Gastroesophageal sphincter (tissue), 4 donors: ENCODE results near the gene WASHC4. TPM values are rescaled to one million over a fixed set of nuclear protein-coding genes. Genes with fewer than 3 reads are reported as not detected.

Source experiments
- ATAC-seq: fragments of 150-250 bp; one replicate; pipeline ENCODE4 v1.9.1; 2016; ENCODE audit warnings: mild to moderate bottlenecking, moderate library complexity
- H3K27ac ChIP-seq, 4 donors: fragments of 200-600 bp; sonication (generic) in 3 of 4; 1 replicate in 3 of 4; 2 replicates in 1 of 4; pipeline ENCODE4 v1.5.1; 2016 to 2019
- H3K27me3 ChIP-seq: fragments of 200-600 bp; sonication (generic); one replicate; pipeline ENCODE4 v1.5.1; 2019
- H3K36me3 ChIP-seq, 2 donors: fragments of 200-600 bp; sonication (generic); one replicate each; pipeline ENCODE4 v1.5.1; 2019; ENCODE audit warnings: control low read depth in 1 of 2
- H3K4me1 ChIP-seq, 3 donors: fragments of 200-600 bp; sonication (generic); 1 replicate in 2 of 3; 2 replicates in 1 of 3; pipeline ENCODE4 v1.5.1; 2016 to 2019; ENCODE audit warnings: control low read depth in 2 of 3
- H3K4me3 ChIP-seq, 2 donors: fragments of 200-600 bp; sonication (generic); one replicate each; pipeline ENCODE4 v1.5.1; 2019; ENCODE audit warnings: mild to moderate bottlenecking in 1 of 2, moderate library complexity in 1 of 2
- H3K9me3 ChIP-seq, 3 donors: fragments of 200-600 bp; sonication (generic); one replicate each; pipeline ENCODE4 v1.5.1; 2017 to 2019; ENCODE audit warnings: control low read depth in 2 of 3
- EP300 ChIP-seq: sonication (generic); formaldehyde crosslinking; IDR thresholded peaks from one replicate; pipeline ENCODE4 v1.6.1; 2017; ENCODE audit warnings: antibody characterized with exemption, mild to moderate bottlenecking
- POLR2A ChIP-seq, 2 donors: fragments of 450-650 bp; IDR thresholded peaks; one replicate each; pipeline ENCODE4 v1.6.1; 2017; ENCODE audit warnings: antibody characterized with exemption in 2 of 2, mild to moderate bottlenecking in 2 of 2, moderate library complexity in 1 of 2
- POLR2AphosphoS5 ChIP-seq: sonication (generic); formaldehyde crosslinking; IDR thresholded peaks from one replicate; pipeline ENCODE4 v1.6.1; 2017; ENCODE audit warnings: antibody characterized with exemption
- WGBS, 2 donors: methylation state at CpG; one replicate each; pipeline ENCODE4 v1.1.5; 2018; ENCODE audit warnings: low coverage in 1 of 2; 5-methylcytosine and 5-hydroxymethylcytosine counted together
- total RNA-seq, 4 donors: library from RNA; depleted of rRNA; stranded (reverse); fragments of >200 nt; gene quantifications; one replicate each; pipeline ENCODE4 v1.1.0, GENCODE V29; 2016
- TF ChIP-seq, protein P1 (sequence below), 4 experiments: fragments of 200-600 bp in 2 of 4; fragments of 450-650 bp in 2 of 4; sonication (generic) in 1 of 4; IDR thresholded peaks; one replicate each; pipeline ENCODE4 v1.5.1; 2017 to 2019; ENCODE audit warnings: antibody characterized with exemption in 4 of 4, mild to moderate bottlenecking in 2 of 4, moderate library complexity in 2 of 4

The WASHC4 gene, protein sequence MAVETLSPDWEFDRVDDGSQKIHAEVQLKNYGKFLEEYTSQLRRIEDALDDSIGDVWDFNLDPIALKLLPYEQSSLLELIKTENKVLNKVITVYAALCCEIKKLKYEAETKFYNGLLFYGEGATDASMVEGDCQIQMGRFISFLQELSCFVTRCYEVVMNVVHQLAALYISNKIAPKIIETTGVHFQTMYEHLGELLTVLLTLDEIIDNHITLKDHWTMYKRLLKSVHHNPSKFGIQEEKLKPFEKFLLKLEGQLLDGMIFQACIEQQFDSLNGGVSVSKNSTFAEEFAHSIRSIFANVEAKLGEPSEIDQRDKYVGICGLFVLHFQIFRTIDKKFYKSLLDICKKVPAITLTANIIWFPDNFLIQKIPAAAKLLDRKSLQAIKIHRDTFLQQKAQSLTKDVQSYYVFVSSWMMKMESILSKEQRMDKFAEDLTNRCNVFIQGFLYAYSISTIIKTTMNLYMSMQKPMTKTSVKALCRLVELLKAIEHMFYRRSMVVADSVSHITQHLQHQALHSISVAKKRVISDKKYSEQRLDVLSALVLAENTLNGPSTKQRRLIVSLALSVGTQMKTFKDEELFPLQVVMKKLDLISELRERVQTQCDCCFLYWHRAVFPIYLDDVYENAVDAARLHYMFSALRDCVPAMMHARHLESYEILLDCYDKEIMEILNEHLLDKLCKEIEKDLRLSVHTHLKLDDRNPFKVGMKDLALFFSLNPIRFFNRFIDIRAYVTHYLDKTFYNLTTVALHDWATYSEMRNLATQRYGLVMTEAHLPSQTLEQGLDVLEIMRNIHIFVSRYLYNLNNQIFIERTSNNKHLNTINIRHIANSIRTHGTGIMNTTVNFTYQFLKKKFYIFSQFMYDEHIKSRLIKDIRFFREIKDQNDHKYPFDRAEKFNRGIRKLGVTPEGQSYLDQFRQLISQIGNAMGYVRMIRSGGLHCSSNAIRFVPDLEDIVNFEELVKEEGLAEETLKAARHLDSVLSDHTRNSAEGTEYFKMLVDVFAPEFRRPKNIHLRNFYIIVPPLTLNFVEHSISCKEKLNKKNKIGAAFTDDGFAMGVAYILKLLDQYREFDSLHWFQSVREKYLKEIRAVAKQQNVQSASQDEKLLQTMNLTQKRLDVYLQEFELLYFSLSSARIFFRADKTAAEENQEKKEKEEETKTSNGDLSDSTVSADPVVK
- 100 to 1,000 TPM in 1 of 4 donors, 10 to 100 TPM in 3; 32.7 to 136 (median 53.6) TPM for total RNA-seq

DNA sequence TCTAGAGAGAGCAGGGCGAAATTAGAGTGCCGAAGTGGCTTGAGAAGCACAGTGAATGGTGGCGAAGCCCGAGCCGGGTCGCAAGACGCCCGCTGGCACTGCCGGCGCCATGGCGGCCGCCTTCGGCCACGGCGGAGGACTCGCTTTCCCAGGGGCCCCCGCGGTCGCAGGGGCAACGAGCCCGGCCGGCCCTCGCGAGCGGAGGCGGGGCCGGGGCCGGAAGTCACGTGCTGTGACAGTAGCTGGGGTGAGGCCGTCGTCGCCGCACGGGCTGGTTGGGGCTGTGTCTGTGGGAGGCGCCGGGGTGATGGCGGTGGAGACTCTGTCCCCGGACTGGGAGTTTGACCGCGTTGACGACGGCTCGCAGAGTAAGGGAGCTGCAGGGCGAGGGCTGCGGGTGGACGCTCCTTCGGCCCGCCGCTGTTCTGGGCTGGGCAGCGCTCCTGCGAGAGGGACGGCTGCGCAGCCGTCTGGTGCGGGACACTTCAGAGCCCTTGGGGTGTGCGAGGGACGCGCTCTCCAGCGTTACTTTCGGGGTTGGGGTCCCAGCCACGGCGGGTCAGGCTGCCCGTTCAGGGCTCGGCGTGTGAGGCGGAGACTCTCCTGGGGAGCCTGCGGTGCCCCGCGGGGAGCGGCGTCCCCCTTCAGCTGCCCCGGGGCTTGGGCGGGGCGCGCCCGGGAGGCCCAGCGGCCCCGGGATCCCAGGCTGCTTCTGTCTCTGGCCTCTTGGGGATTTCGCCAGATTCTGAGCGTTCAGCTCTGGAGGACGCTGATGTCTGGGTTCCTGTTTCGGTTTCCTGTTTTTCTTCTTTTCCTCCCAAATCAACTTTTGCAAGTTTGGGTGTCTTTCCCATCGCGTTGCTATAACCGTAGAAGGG, at the start of gene WASHC4:
Gene WASHC4 (plus strand): TSS at position 238 of the 878 bp plus-strand sequence. CDS start 70 bp downstream, at position 308.
- TF ChIP-seq POLR2A (IDR thresholded peaks at IDR 0.05) (peak; percentile 96), EP300 (no peak), POLR2AphosphoS5 (peak; percentile 96)
- TF ChIP-seq, protein P1, sequence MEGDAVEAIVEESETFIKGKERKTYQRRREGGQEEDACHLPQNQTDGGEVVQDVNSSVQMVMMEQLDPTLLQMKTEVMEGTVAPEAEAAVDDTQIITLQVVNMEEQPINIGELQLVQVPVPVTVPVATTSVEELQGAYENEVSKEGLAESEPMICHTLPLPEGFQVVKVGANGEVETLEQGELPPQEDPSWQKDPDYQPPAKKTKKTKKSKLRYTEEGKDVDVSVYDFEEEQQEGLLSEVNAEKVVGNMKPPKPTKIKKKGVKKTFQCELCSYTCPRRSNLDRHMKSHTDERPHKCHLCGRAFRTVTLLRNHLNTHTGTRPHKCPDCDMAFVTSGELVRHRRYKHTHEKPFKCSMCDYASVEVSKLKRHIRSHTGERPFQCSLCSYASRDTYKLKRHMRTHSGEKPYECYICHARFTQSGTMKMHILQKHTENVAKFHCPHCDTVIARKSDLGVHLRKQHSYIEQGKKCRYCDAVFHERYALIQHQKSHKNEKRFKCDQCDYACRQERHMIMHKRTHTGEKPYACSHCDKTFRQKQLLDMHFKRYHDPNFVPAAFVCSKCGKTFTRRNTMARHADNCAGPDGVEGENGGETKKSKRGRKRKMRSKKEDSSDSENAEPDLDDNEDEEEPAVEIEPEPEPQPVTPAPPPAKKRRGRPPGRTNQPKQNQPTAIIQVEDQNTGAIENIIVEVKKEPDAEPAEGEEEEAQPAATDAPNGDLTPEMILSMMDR (IDR thresholded peaks at IDR 0.05) = peak in 2 of 4 experiments; percentile 2 to 10
- H3K27me3 ChIP-seq = no peaks in the 10 kb centered on the region
- peak within 1 kb of the TSS; percentile 87 to 91 for H3K4me3 ChIP-seq
- WGBS, 2 donors = 0% methylated on average over 2 to 26 of the region's 85 CpGs
- peaks cover 7 to 53% (median 8%) of the 10 kb centered on the region in 3 donors for H3K4me1 ChIP-seq
- peak within 1 kb of the TSS; percentile 97 to 99 (median 98) for H3K27ac ChIP-seq
- H3K9me3 ChIP-seq = no peaks in the 10 kb centered on the region
- peaks cover 0 to 5% of the 10 kb centered on the region in 2 donors for H3K36me3 ChIP-seq
- peak; percentile 99 for ATAC-seq

DNA sequence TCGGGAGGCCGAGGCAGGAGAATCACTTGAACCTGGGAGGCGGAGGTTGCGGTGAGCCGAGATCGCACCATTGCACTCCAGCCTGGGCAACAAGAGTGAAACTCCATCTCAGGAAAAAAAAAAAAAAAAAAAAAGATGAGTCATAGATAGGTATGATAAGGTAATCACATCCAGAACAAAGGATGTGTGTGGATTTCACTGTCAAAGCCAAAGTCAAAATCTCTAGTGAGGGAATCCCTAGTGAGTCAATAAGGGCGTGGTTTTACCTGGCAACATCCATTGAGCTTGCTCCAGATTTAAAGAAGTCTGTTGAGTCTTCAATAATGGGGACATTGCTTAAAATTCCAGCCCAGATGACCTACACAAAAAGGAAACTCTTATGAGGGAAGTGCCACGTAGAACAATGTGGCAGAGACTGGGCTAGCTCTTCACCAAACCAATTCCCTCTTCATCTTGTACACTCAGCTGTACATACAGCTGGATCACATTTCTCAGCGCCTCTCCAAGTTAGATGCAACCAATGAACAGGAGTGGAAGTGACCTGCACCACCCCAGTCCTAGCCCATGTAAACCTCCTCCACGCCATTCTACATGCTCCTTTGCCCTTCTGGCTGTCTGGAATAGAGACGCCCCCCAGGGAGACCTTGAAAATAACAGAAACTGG, 46.7 kb upstream of the WASHC4 start:
- H3K9me3 ChIP-seq = peaks cover 0 to 12% (median 0%) of the 10 kb centered on the region in 3 donors
- no peak for ATAC-seq
- no peak for TF ChIP-seq POLR2A (IDR thresholded peaks at IDR 0.05)
- TF ChIP-seq, protein P1 (IDR thresholded peaks at IDR 0.05) = no peak
- no peak for TF ChIP-seq POLR2AphosphoS5
- no peak for TF ChIP-seq EP300
- whole genome bisulfite sequencing, 2 donors = 80 to 97% methylated on average over 6 to 7 of the region's 11 CpGs
- H3K36me3 ChIP-seq = peaks cover 0 to 96% of the 10 kb centered on the region in 2 donors
- no peaks in the 10 kb centered on the region for H3K4me1 ChIP-seq
- no peak overlapping the region for H3K27ac ChIP-seq
- no peaks in the 10 kb centered on the region for H3K27me3 ChIP-seq
- no peak overlapping the region for H3K4me3 ChIP-seq

DNA sequence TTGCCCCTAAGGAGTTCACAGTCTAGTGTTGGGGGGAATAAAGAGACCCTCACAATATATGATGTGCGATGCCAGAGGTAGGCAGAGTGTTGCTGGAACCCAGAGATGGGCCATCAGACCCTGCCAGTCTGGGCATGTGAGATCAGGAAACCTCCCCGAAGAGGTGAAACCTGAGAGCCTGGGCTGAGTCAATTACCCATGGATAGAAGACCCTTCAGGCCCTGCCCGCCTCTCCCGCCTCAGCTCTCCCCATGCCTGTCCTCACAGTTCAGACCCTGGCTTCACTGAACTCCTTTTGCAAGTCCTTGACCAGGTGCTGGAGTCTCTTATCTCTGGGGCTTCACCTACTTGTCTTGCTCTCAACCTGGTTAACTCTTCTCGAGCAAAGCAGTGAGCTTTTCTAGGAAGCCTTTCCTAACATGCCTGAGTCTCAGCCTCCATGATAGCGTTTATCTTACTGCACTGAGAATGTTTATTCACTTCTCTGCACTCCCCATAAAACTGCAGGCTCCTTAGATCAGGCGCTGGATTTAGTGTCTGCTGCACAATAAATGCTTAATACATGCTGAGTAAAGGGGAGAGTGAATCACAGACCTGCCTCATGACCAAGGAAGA, 42.9 kb upstream of the WASHC4 start:
- H3K36me3 ChIP-seq = peaks cover 0 to 84% of the 10 kb centered on the region in 2 donors
- H3K4me3 ChIP-seq = no peak overlapping the region
- TF ChIP-seq POLR2AphosphoS5 (no peak), POLR2A (IDR thresholded peaks at IDR 0.05) (no peak), EP300 (no peak)
- TF ChIP-seq, protein P1 (IDR thresholded peaks at IDR 0.05) = no peak
- H3K4me1 ChIP-seq = no peaks in the 10 kb centered on the region
- no peak overlapping the region for H3K27ac ChIP-seq
- H3K9me3 ChIP-seq = no peaks in the 10 kb centered on the region
- no peak for ATAC-seq
- WGBS, 2 donors = 80 to 93% methylated on average over 1 to 2 of the region's 7 CpGs
- H3K27me3 ChIP-seq = no peaks in the 10 kb centered on the region
